Panc1 (cell line): ENCODE measurements around the gene ATP2C1.

ENCODE experiments used
- POLR2AphosphoS5 ChIP-seq: IDR thresholded peaks from 2 replicates; pipeline ENCODE4 v1.6.1; 2012; ENCODE audit warnings: mild to moderate bottlenecking, low read depth, low read length, moderate library complexity
- TF ChIP-seq, protein P1 (sequence below): fragments of 450-650 bp; IDR thresholded peaks from 2 replicates; pipeline ENCODE4 v1.5.1; 2017; ENCODE audit warnings: mild to moderate bottlenecking

DNA sequence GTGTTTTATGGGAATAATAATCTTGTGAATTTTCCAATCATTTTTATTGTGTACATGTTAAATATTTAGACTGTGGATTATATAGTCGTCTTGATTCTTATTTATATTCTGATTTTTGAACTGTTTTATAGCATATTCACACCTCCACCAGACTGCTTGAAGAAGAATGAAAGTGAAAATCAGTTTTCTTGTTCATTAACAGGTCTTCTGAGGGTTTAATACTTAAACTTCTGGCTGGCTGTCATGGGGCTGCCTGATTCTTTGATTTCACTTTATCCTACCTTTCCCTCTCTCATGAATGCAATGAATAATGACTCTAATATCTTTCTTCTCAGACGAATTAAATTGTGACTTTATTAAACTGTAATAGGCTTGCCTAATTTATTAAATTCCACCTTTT, 56.2 kb downstream of the ATP2C1 start:
- TF ChIP-seq, protein P1, sequence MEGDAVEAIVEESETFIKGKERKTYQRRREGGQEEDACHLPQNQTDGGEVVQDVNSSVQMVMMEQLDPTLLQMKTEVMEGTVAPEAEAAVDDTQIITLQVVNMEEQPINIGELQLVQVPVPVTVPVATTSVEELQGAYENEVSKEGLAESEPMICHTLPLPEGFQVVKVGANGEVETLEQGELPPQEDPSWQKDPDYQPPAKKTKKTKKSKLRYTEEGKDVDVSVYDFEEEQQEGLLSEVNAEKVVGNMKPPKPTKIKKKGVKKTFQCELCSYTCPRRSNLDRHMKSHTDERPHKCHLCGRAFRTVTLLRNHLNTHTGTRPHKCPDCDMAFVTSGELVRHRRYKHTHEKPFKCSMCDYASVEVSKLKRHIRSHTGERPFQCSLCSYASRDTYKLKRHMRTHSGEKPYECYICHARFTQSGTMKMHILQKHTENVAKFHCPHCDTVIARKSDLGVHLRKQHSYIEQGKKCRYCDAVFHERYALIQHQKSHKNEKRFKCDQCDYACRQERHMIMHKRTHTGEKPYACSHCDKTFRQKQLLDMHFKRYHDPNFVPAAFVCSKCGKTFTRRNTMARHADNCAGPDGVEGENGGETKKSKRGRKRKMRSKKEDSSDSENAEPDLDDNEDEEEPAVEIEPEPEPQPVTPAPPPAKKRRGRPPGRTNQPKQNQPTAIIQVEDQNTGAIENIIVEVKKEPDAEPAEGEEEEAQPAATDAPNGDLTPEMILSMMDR, result no peak
- no peak for TF ChIP-seq POLR2AphosphoS5
